Fibroblast of skin of abdomen (primary cell): ENCODE measurements around the gene YIF1A.

ENCODE experiments used
- DNase-seq: peaks from one replicate; pipeline ENCODE4 v3.0.0-alpha.2; 2013

YIF1A gene

DNA sequence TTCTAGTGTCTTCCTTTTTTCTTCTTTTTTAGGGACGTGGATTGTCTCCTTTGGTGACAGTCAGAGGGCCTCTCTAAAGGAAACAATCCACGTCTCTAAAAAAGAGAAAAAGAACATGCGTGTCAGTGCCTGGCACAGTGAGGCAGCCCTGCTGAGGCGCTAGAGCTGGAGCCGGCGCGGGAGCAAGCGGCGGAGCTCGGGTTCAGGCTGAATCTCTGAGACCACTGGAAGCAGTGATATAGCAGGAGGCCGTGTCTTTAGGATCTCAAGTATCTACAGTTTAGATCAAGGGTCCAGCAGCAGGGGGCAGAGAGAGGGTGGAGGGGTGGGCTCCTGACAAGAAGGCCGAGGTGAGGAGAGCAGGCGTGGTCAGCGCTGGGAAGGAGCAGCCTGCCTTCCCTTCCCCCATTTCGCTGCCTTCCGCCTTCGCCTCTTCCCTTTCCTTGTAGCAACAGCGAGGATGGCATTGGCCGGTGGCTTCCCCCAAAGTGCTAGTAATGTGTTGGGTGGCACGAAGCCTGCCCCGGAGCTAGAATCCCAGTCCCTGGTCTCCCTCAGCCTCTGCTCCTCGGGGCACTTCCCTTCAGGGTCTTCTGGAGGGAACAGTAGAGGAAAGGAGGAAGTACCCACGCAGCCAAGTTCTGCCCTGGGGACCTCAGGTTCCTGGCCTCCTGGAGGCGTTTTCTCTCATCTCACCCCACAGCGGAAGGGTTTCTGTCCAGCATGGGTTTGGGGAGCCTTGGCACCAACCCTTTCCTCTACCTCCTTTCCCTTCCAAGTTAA lies 48.8 kb downstream of the YIF1A start:
- no peak for DNase-seq

DNA sequence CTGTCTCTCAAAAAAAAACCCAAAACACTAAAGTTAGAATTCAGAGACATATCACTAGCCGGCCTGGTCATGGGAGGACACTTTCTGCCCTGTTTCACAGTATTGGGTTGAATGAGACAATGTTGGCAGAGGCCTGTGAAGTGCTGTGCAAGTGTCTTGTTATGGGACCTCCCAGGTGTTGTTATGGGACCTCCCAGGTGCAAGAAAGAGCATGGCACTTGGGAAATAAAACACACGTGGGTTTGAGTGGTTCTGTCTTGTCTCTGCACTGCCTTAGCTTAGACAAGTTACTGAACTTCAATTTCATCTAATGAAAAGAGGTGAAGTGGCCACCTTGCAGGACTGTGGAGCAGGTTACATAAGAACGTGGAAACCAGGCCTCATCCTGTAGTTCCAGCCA lies 49.4 kb downstream of the YIF1A start:
- DNase-seq, result no peak

DNA sequence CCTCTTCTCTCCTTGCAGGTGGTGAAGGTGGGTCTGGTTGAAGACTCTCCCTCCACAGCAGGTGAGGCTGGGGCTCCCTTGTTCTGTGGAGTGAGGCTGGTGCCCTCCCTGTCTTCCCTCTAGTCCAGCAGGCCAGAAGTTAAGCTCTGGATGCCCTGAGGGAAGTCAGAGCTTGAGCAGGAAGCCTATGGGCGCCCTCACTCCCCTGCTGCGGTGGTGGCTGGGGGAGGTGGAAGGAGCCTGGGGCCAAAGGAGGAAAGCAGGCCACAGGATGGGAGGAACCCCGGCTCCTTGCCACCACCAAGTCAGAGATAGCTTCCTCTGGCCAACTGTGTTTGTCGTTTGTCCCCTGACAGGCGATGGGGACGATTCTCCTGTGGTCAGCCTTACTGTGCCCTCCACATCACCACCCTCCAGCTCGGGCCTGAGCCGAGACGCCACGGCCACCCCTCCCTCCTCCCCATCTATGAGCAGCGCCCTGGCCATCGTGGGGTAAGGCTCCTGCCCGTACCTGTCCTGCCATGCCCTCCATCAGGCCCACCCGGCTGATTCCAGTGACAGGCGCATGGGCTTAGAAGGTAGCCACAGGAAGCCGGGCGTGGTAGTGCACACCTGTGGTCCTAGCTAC lies 50.0 kb downstream of the YIF1A start:
- DNase-seq, result no peak

DNA sequence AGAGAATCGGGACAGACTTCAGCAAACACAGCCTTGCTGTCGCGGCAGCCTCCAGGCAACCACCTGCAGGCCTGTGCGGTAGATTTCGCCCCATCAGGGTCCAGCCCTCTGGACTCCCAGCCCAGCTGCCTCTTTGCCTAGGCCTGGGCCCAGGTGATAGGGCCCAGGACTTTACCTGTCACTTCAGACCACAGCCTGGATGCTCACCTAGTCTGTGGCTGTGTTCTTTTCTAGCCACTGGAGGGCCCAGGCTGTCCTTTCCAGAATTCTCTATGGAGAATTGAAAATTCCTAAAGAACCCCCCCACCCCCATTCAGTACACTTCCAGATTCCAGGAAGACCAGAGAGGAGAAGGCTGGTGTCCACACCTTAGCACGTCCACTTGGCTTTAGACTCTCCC lies 51.1 kb downstream of the YIF1A start:
- no peak for DNase-seq

DNA sequence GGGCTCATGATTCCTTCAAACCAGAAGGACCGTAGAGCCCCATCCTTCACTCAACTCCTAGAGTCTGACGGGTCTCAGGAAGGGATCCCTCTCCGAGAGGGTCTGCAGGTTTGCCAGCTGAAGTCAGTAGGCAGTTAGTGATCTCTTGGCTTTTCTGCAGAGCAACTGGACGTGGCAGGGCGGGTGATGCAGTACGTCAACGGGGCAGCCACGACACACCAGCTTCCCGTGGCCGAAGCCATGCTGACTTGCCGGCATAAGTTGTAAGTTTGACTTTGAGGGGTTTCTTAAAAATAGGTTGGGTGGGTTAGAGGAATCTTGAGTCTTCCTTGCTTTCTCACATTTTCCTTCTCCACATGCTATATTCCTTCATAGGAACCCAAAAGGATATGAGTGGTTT lies 53.8 kb downstream of the YIF1A start:
- no peak for DNase-seq
